Testis (tissue), 3 donors: ENCODE results near the gene ATP6V1B1. TPM values are rescaled to one million over a fixed set of nuclear protein-coding genes. Genes with fewer than 3 reads are reported as not detected.

ENCODE experiments used
- DNase-seq: peaks from one replicate; pipeline ENCODE4 v3.0.0-alpha.2; 2019
- H3K27ac ChIP-seq, 2 donors: fragments of 200-600 bp; sonication (generic); one replicate each; pipeline ENCODE4 v1.5.1; 2019
- H3K27me3 ChIP-seq: fragments of 200-600 bp; sonication (generic); one replicate; pipeline ENCODE4 v1.5.1; 2019
- H3K36me3 ChIP-seq: fragments of 200-600 bp; sonication (generic); one replicate; pipeline ENCODE4 v1.5.1; 2017; ENCODE audit warnings: low read depth; ENCODE audit errors: missing control alignments
- H3K4me1 ChIP-seq: fragments of 200-600 bp; sonication (generic); one replicate; pipeline ENCODE4 v1.5.1; 2019
- H3K4me3 ChIP-seq, 2 donors: fragments of 200-600 bp; sonication (generic); one replicate each; pipeline ENCODE4 v1.5.1; 2017 to 2019
- H3K9me3 ChIP-seq: fragments of 200-600 bp; sonication (generic); one replicate; pipeline ENCODE4 v1.5.1; 2017
- POLR2A ChIP-seq: fragments of 450-650 bp; IDR thresholded peaks from one replicate; pipeline ENCODE4 v1.6.1; 2017; ENCODE audit warnings: antibody characterized with exemption, mild to moderate bottlenecking, moderate library complexity
- WGBS, 2 donors: methylation state at CpG; one replicate each; pipeline ENCODE4 v1.1.5; 2018; 5-methylcytosine and 5-hydroxymethylcytosine counted together
- intact Hi-C: fragments of 100-400 bp; cut with DNase I; formaldehyde crosslinking; loops from one replicate; pipeline ENCODE4 v1.15.1; 2023; ENCODE audit warnings: low total_unique reads
- polyA plus RNA-seq: library from polyadenylated mRNA; stranded (reverse); fragments of 350-450 nt; fragmentation: Illumina TruSeq; extraction: RNeasy Lipid Tissue Mini Kit (QIAGEN cat#74804); gene quantifications from one replicate; pipeline ENCODE4 v1.2.3, GENCODE V29; 2014; ENCODE audit warnings: low read depth, low replicate concordance; ENCODE audit not compliant: insufficient read depth
- total RNA-seq, 2 donors: library from RNA; depleted of rRNA; stranded (reverse); fragments of >200 nt; gene quantifications; one replicate each; pipeline ENCODE4 v1.2.3, GENCODE V29; 2016
- TF ChIP-seq, protein P1 (sequence below), 3 experiments: fragments of 450-650 bp in 2 of 3; fragments of 200-600 bp in 1 of 3; sonication (generic) in 1 of 3; IDR thresholded peaks; one replicate each; pipeline ENCODE4 v1.5.1; 2016 to 2019; ENCODE audit warnings: antibody characterized with exemption in 3 of 3, mild to moderate bottlenecking in 2 of 3, moderate library complexity in 1 of 3

Gene ATP6V1B1
- total and polyA plus RNA-seq, 3 donors from 2014 or later, result 1.7 to 2.9 TPM; not detected in 1

DNA sequence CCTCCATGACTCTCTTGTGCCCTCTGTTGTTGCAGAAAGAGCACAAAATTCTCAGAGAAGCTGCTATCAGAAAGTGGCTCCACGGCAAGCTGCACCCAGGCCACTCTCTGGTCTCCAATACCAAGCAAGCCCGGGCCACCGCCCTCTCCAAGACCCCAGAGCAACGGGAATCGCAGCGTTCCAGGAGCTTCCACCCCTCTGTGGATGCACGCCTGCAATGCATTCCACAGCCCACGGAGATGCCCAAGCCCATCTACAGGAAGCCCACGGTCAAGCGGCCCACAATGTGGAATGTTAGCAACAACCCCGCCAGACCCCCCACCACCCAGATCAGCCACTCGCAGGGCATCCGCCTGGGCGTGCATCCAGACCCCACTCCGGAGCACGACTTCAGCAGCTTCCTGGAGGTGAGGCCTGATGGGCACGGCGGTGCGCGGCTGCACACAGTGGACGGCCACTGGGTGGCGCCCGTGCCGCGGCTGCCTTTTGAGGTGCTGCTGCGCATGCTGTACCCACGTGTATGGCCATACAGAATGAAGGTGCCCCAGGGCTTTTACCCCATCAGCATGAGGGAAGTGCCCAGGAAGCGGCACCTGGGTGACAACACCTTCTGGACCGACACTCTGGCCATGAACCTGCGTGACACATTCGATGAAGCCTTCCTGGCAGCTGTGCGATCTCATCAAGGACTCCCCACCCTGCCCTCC is 49.0 kb downstream of the ATP6V1B1 start:
- TF ChIP-seq, protein P1, sequence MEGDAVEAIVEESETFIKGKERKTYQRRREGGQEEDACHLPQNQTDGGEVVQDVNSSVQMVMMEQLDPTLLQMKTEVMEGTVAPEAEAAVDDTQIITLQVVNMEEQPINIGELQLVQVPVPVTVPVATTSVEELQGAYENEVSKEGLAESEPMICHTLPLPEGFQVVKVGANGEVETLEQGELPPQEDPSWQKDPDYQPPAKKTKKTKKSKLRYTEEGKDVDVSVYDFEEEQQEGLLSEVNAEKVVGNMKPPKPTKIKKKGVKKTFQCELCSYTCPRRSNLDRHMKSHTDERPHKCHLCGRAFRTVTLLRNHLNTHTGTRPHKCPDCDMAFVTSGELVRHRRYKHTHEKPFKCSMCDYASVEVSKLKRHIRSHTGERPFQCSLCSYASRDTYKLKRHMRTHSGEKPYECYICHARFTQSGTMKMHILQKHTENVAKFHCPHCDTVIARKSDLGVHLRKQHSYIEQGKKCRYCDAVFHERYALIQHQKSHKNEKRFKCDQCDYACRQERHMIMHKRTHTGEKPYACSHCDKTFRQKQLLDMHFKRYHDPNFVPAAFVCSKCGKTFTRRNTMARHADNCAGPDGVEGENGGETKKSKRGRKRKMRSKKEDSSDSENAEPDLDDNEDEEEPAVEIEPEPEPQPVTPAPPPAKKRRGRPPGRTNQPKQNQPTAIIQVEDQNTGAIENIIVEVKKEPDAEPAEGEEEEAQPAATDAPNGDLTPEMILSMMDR (IDR thresholded peaks at IDR 0.05), result peak; percentile 22 to 71 (median 32)
- no peak for TF ChIP-seq POLR2A
- WGBS, 2 donors, result 42 to 66% methylated on average over 12 to 32 of the region's 32 CpGs

DNA sequence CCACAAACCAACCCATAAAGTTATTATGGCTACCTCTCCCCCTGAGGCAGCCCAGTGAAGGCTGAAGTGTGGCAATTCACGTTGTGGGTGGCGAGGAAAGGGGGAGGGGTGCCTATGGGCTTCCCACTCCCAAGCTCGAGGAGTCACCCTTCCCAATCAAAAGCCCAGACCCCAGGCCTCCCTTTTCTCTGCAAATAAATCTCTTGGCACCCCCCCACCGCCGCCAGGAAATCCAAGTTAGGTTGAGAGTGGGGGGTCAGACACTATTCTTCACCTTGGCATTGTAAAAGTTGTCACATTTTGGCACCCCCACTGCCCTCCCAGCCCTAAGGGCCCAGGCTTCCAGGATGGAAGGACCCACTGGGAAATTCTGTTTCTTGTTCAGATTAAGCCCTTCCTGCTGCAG is 49.6 kb downstream of the ATP6V1B1 start:
- no peak overlapping the region for H3K4me3 ChIP-seq
- TF ChIP-seq, protein P1 (IDR thresholded peaks at IDR 0.05), result no peak
- no peak for TF ChIP-seq POLR2A
- no peaks in the 10 kb centered on the region for H3K9me3 ChIP-seq
- peak; percentile 9 for DNase-seq
- H3K4me1 ChIP-seq, result no peaks in the 10 kb centered on the region
- no peak overlapping the region for H3K27ac ChIP-seq
- H3K36me3 ChIP-seq, result peaks cover 4% of the 10 kb centered on the region
- WGBS, 2 donors, result 84 to 88% methylated on average over 5 of the region's 5 CpGs
- intact Hi-C loops, result no loop called here
- H3K27me3 ChIP-seq, result no peaks in the 10 kb centered on the region

More for the DNA sequence above, 49.0 kb downstream of the ATP6V1B1 start:
- no peaks in the 10 kb centered on the region for H3K9me3 ChIP-seq
- H3K4me1 ChIP-seq, result no peaks in the 10 kb centered on the region
- H3K36me3 ChIP-seq, result peaks cover 4% of the 10 kb centered on the region
- no peak overlapping the region for H3K4me3 ChIP-seq
- intact Hi-C loops, result no loop called here
- H3K27ac ChIP-seq, result no peak overlapping the region
- H3K27me3 ChIP-seq, result no peaks in the 10 kb centered on the region
- peak; percentile 42 for DNase-seq

DNA sequence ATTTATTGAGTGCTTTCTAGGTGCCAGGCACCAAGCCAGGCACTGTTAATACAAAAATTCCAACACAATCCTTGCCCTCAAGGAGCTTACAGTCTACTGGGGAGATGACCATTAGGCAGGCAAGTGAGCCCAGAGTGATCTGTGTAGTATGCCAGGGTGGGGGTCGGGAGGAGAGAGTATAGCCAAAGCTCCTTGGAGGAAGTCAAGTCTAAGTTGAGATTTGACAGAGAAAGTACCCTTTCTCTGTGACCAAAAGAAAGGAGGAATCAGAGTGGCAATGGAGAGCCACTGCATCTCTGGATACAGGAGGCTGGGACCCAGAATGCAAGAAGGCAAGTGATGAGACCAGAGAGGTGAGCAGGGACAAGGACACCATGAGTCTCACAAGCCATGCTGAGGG is 50.3 kb downstream of the ATP6V1B1 start:
- intact Hi-C loops, result no loop called here
- H3K4me3 ChIP-seq, result no peak overlapping the region
- H3K4me1 ChIP-seq, result no peaks in the 10 kb centered on the region
- 80 to 91% methylated on average over 1 of the region's 1 CpG for WGBS, 2 donors
- H3K36me3 ChIP-seq, result peaks cover 4% of the 10 kb centered on the region
- no peaks in the 10 kb centered on the region for H3K27me3 ChIP-seq
- H3K9me3 ChIP-seq, result no peaks in the 10 kb centered on the region
- peak; percentile 8 for DNase-seq
- H3K27ac ChIP-seq, result no peak overlapping the region
- TF ChIP-seq POLR2A, result no peak
- TF ChIP-seq, protein P1 (IDR thresholded peaks at IDR 0.05), result no peak

DNA sequence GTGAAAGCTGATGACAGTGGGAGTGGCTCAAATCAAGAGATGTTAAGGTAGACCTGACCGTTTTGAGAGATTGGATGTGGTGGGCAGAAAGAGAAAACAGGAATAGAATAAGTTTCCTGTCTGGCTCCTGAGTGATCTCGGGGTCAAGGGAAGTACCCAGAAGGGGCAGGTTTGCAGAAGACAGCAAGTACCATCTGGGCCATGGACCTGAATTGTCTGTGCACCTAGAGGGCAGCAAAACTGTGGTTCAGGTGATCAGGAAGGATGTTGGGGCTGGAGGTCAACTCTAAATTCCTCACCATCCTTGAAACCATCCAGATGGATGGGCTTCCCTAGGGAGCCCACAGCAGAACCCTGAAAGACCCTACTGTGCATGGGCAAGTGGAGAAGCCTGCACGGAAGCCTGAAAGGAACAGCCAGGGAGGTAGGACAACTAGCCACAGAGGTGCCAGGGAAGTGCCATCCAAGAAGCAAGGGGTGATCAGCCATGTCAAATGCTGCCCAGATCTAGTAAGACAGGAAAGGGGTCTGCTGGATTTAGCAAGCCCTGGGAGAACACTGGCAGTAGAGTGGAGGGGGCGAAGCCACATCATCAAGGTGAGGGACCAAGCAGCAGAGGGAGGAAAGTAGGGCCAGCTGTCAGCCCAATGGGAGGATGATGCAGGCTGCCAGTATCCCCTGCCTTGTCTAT is 50.9 kb downstream of the ATP6V1B1 start:
- no peak overlapping the region for H3K27ac ChIP-seq
- H3K27me3 ChIP-seq, result no peaks in the 10 kb centered on the region
- no peak overlapping the region for H3K4me3 ChIP-seq
- TF ChIP-seq, protein P1 (IDR thresholded peaks at IDR 0.05), result no peak
- peaks cover 4% of the 10 kb centered on the region for H3K36me3 ChIP-seq
- H3K4me1 ChIP-seq, result no peaks in the 10 kb centered on the region
- intact Hi-C loops, result no loop called here
- DNase-seq, result peak; percentile 3
- 84 to 90% methylated on average over 4 of the region's 4 CpGs for WGBS, 2 donors
- no peaks in the 10 kb centered on the region for H3K9me3 ChIP-seq
